Calu3 (cell line): ENCODE results near the gene RNF113B. TPM values are rescaled to one million over a fixed set of nuclear protein-coding genes. Genes with fewer than 3 reads are reported as not detected.

Experiments
- BruUV-seq: library from RNA; stranded (reverse); fragments of 400-500 nt; replicated peaks from 2 replicates; lab custom pipeline; 2021; lab: Mats Ljungman, UMichigan
- CTCF ChIA-PET: fragments of 300-600 bp; sonication (Branson Sonifier 250); formaldehyde crosslinking; loops from one replicate; lab custom pipeline; 2022; ENCODE audit warnings: antibody characterized with exemption; lab: Charles Lee
- DNase-seq: peaks from one replicate; pipeline ENCODE4 v3.0.0; 2022
- H3K27ac Mint-ChIP-seq: one replicate; pipeline ENCODE4 v1.8.0; 2022; ENCODE audit warnings: mixed read lengths; ENCODE audit not compliant: unreplicated experiment
- H3K27me3 Mint-ChIP-seq: one replicate; pipeline ENCODE4 v1.8.0; 2022; ENCODE audit warnings: mixed read lengths; ENCODE audit not compliant: unreplicated experiment
- H3K36me3 Mint-ChIP-seq: one replicate; pipeline ENCODE4 v1.8.0; 2022; ENCODE audit warnings: mild to moderate bottlenecking, moderate library complexity, mixed read lengths; ENCODE audit not compliant: insufficient read depth, unreplicated experiment
- H3K4me1 Mint-ChIP-seq: one replicate; pipeline ENCODE4 v1.8.0; 2022; ENCODE audit warnings: mild to moderate bottlenecking, low read depth, mixed read lengths; ENCODE audit not compliant: unreplicated experiment
- H3K4me3 Mint-ChIP-seq: one replicate; pipeline ENCODE4 v1.8.0; 2022; ENCODE audit warnings: mild to moderate bottlenecking, low read depth, moderate library complexity, mixed read lengths; ENCODE audit not compliant: unreplicated experiment
- H3K9me3 Mint-ChIP-seq: one replicate; pipeline ENCODE4 v1.8.0; 2022; ENCODE audit warnings: low read depth, mixed read lengths; ENCODE audit not compliant: unreplicated experiment
- CTCF ChIP-seq: fragments of 200-600 bp; IDR thresholded peaks from one replicate; pipeline ENCODE4 v1.8.0; 2022; ENCODE audit warnings: antibody characterized with exemption; ENCODE audit not compliant: unreplicated experiment
- intact Hi-C: fragments of 100-400 bp; cut with micrococcal nuclease; formaldehyde crosslinking; loops from one replicate; pipeline ENCODE4 v1.10.0; 2022; ENCODE audit not compliant: unreplicated experiment
- total RNA-seq: library from RNA; stranded (reverse); gene quantifications from 2 replicates; pipeline ENCODE4 v1.2.3, GENCODE V29; 2022

RNF113B gene
- total RNA-seq, 1 experiment from 2014 or later, result not detected

- intact Hi-C loops, result loop anchor here (10.0 kb wide), 1 partner anchor 153 kb away; no protein-coding TSS in a partner anchor
- BruUV-seq, result no TSS peak
- Mint-ChIP-seq H3K4me1 (no peaks in the 10 kb centered on the region), H3K36me3 (peaks cover 14% of the 10 kb centered on the region), H3K27ac (no peak overlapping the region), H3K27me3 (no peaks in the 10 kb centered on the region), H3K9me3 (no peaks in the 10 kb centered on the region), H3K4me3 (peak overlapping the region; percentile 73)
- CTCF ChIA-PET, result no interaction called here
- DNase-seq, result no peak
- TF ChIP-seq CTCF, result no peak
These were observed 35.3 kb downstream of the RNF113B start for GRCh38 chr13:98141509-98142379.

DNA sequence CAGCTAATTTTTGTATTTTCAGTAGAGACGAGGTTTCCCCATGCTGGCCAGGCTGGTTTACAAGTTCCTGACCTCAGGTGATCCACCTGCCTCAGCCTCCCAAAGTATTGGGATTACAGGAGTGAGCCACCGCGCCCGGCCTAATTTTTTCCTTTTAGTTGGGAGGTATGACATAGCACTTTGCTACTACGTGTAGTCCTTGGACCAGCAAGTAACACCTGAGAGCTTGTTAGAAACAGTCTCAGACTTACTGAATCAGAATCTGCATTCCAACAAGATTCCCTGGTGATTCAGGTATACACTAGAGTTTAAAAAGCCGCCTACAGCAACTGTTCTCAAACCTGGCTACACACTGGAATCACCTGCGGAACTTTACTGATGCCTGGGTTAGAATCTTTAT lies 36.0 kb downstream of the RNF113B start:
- CTCF ChIA-PET, result no interaction called here
- Mint-ChIP-seq H3K4me3 (no peak overlapping the region), H3K27me3 (no peaks in the 10 kb centered on the region), H3K36me3 (peaks cover 14% of the 10 kb centered on the region), H3K9me3 (no peaks in the 10 kb centered on the region), H3K27ac (no peak overlapping the region), H3K4me1 (no peaks in the 10 kb centered on the region)
- TF ChIP-seq CTCF, result no peak
- intact Hi-C loops, result loop anchor here (10.0 kb wide), 1 partner anchor 154 kb away; no protein-coding TSS in a partner anchor
- DNase-seq, result no peak
- no TSS peak for BruUV-seq

GRCh38 chr13:98134901-98135300 lies 42.2 kb downstream of the RNF113B start:
- intact Hi-C loops, result no loop called here
- TF ChIP-seq CTCF, result no peak
- no peak for DNase-seq
- CTCF ChIA-PET, result no interaction called here
- Mint-ChIP-seq H3K27me3 (no peaks in the 10 kb centered on the region), H3K9me3 (no peaks in the 10 kb centered on the region), H3K36me3 (no peaks in the 10 kb centered on the region), H3K4me3 (no peak overlapping the region), H3K27ac (no peak overlapping the region), H3K4me1 (no peaks in the 10 kb centered on the region)
- no TSS peak for BruUV-seq

GRCh38 chr13:98133946-98134345 lies 43.1 kb downstream of the RNF113B start:
- CTCF ChIA-PET, result no interaction called here
- H3K9me3 Mint-ChIP-seq, result no peaks in the 10 kb centered on the region
- no TSS peak for BruUV-seq
- TF ChIP-seq CTCF, result no peak
- H3K27me3 Mint-ChIP-seq, result no peaks in the 10 kb centered on the region
- no peaks in the 10 kb centered on the region for H3K4me1 Mint-ChIP-seq
- H3K4me3 Mint-ChIP-seq, result no peak overlapping the region
- no peak overlapping the region for H3K27ac Mint-ChIP-seq
- H3K36me3 Mint-ChIP-seq, result no peaks in the 10 kb centered on the region
- DNase-seq, result no peak
- intact Hi-C loops, result no loop called here
